Hepatocyte (in vitro differentiated cells): ENCODE data around the gene DGKZ. TPM values are rescaled to one million over a fixed set of nuclear protein-coding genes. Genes with fewer than 3 reads are reported as not detected.

Source experiments
- DNase-seq: peaks from one replicate; pipeline ENCODE4 v3.0.0-alpha.2; 2016; ENCODE audit warnings: low spot score
- H2AFZ ChIP-seq: fragments of 200-600 bp; sonication (generic); 2 replicates; pipeline ENCODE4 v1.6.0; 2016; ENCODE audit warnings: antibody characterized with exemption, mild to moderate bottlenecking
- H3K27ac ChIP-seq: fragments of 200-600 bp; sonication (generic); 2 replicates; pipeline ENCODE4 v1.5.1; 2016; ENCODE audit warnings: mild to moderate bottlenecking
- H3K27me3 ChIP-seq: fragments of 200-600 bp; sonication (generic); 2 replicates; pipeline ENCODE4 v1.6.1; 2016
- H3K36me3 ChIP-seq: fragments of 200-600 bp; sonication (generic); replicated peaks from 2 replicates; pipeline ENCODE4 v1.5.1; 2016; ENCODE audit warnings: low read depth; ENCODE audit not compliant: insufficient read depth
- H3K4me1 ChIP-seq: fragments of 200-600 bp; sonication (generic); 2 replicates; pipeline ENCODE4 v1.5.1; 2016; ENCODE audit warnings: mild to moderate bottlenecking, moderate library complexity; ENCODE audit not compliant: insufficient read depth
- H3K4me2 ChIP-seq: fragments of 200-600 bp; sonication (generic); 2 replicates; pipeline ENCODE4 v1.6.0; 2016
- H3K4me3 ChIP-seq: fragments of 200-600 bp; sonication (generic); 2 replicates; pipeline ENCODE4 v1.5.1; 2016; ENCODE audit warnings: mild to moderate bottlenecking
- H3K79me2 ChIP-seq: fragments of 200-600 bp; sonication (generic); 2 replicates; pipeline ENCODE4 v1.6.0; 2017; ENCODE audit warnings: mild to moderate bottlenecking
- H3K9me2 ChIP-seq: fragments of 200-600 bp; sonication (generic); replicated peaks from 2 replicates; pipeline ENCODE4 v1.6.0; 2017; ENCODE audit warnings: mild to moderate bottlenecking; ENCODE audit not compliant: insufficient read depth
- H3K9me3 ChIP-seq: fragments of 200-600 bp; sonication (generic); 2 replicates; pipeline ENCODE4 v1.5.1; 2016; ENCODE audit warnings: low read depth, mild to moderate bottlenecking
- H4K20me1 ChIP-seq: fragments of 200-600 bp; sonication (generic); 2 replicates; pipeline ENCODE4 v1.6.0; 2016; ENCODE audit warnings: mild to moderate bottlenecking; ENCODE audit not compliant: insufficient read depth, poor library complexity, severe bottlenecking
- EZH2 ChIP-seq: fragments of 200-600 bp; sonication (generic); IDR thresholded peaks from 2 replicates; pipeline ENCODE4 v1.6.1; 2016; ENCODE audit warnings: antibody characterized with exemption, mild to moderate bottlenecking, borderline replicate concordance
- EZH2phosphoT487 ChIP-seq: fragments of 200-600 bp; sonication (generic); IDR thresholded peaks from one replicate; pipeline ENCODE4 v1.6.1; 2018; ENCODE audit warnings: antibody characterized with exemption, mild to moderate bottlenecking, low read depth, moderate library complexity; ENCODE audit not compliant: unreplicated experiment, severe bottlenecking
- WGBS: methylation state at CpG from one replicate; pipeline ENCODE4 v1.1.6; 2016; ENCODE audit warnings: low lambda C conversion rate; ENCODE audit errors: missing lambda C conversion rate; 5-methylcytosine and 5-hydroxymethylcytosine counted together
- microRNA-seq: library from miRNA; unstranded; fragments of <30 nt; microRNA quantifications from one replicate; pipeline ENCODE4, GENCODE V29; 2017
- polyA plus RNA-seq: library from polyadenylated mRNA; unstranded; fragments of >200 nt; fragmentation: Nextera tagmentation; extraction: Ambion mirVana; gene quantifications from 2 replicates; pipeline ENCODE4 v1.2.1, GENCODE V29; 2016
- small RNA-seq: library from RNA; depleted of rRNA; stranded (forward); fragments of <200 nt; gene quantifications from one replicate; pipeline ENCODE3, GENCODE V24; 2014
- total RNA-seq: library from RNA; depleted of rRNA; stranded (reverse); fragments of >200 nt; gene quantifications from 2 replicates; pipeline ENCODE4 v1.2.3, GENCODE V29; 2014
- TF ChIP-seq, protein P1 (sequence below): fragments of 200-600 bp; sonication (generic); IDR thresholded peaks from 2 replicates; pipeline ENCODE4 v1.5.1; 2016; ENCODE audit warnings: antibody characterized with exemption, mild to moderate bottlenecking; ENCODE audit not compliant: poor library complexity

DGKZ gene
- total and polyA plus RNA-seq, 2 experiments from 2014 or later: 26.6 to 42.9 TPM

GRCh38 chr11:46427364-46427763 lies 80.1 kb downstream of the DGKZ start:
- Histone ChIP-seq H3K4me3 (no peak overlapping the region), H3K4me1 (peaks cover 8% of the 10 kb centered on the region), H3K36me3 (no peaks in the 10 kb centered on the region), H4K20me1 (no peaks in the 10 kb centered on the region), H3K27me3 (no peaks in the 10 kb centered on the region), H3K27ac (no peak overlapping the region), H3K9me2 (no peaks in the 10 kb centered on the region), H2AFZ (no peak overlapping the region), H3K79me2 (no peaks in the 10 kb centered on the region), H3K4me2 (no peak overlapping the region), H3K9me3 (no peaks in the 10 kb centered on the region)
- TF ChIP-seq EZH2 (no peak), EZH2phosphoT487 (no peak)
- TF ChIP-seq, protein P1, sequence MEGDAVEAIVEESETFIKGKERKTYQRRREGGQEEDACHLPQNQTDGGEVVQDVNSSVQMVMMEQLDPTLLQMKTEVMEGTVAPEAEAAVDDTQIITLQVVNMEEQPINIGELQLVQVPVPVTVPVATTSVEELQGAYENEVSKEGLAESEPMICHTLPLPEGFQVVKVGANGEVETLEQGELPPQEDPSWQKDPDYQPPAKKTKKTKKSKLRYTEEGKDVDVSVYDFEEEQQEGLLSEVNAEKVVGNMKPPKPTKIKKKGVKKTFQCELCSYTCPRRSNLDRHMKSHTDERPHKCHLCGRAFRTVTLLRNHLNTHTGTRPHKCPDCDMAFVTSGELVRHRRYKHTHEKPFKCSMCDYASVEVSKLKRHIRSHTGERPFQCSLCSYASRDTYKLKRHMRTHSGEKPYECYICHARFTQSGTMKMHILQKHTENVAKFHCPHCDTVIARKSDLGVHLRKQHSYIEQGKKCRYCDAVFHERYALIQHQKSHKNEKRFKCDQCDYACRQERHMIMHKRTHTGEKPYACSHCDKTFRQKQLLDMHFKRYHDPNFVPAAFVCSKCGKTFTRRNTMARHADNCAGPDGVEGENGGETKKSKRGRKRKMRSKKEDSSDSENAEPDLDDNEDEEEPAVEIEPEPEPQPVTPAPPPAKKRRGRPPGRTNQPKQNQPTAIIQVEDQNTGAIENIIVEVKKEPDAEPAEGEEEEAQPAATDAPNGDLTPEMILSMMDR: no peak
- DNase-seq: no peak
- WGBS: 86% methylated on average over 9 of the region's 9 CpGs

DNA sequence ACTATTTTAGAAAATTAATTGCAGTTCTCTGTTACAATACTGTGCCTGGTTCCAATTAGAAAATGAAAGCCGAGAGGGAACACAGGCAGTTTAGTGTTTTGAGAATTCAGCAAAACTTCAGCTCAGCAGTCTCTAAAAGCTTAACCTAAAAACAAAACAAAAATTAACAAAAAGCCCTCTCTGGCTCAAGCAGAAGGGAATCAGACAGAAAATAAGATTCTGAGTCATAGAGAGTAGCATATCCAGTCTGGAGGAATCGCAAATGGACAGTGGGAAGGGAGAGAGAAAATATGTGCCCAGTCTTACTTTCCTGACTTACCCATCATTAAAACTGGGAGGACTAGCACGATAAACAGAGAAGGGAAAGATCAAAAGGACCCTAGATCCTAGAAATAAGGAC lies 82.5 kb downstream of the DGKZ start:
- TF ChIP-seq, protein P1: no peak
- no peak for TF ChIP-seq EZH2
- no peak for TF ChIP-seq EZH2phosphoT487
- H3K9me3 ChIP-seq: no peaks in the 10 kb centered on the region
- no peak for DNase-seq
- H3K4me2 ChIP-seq: no peak overlapping the region
- H2AFZ ChIP-seq: no peak overlapping the region
- H3K4me1 ChIP-seq: no peaks in the 10 kb centered on the region
- H3K36me3 ChIP-seq: no peaks in the 10 kb centered on the region
- 70% methylated on average over 3 of the region's 3 CpGs for WGBS
- H3K27ac ChIP-seq: no peak overlapping the region
- no peaks in the 10 kb centered on the region for H3K79me2 ChIP-seq
- no peaks in the 10 kb centered on the region for H4K20me1 ChIP-seq
- no peaks in the 10 kb centered on the region for H3K9me2 ChIP-seq
- H3K4me3 ChIP-seq: no peak overlapping the region
- H3K27me3 ChIP-seq: no peaks in the 10 kb centered on the region

Small RNA genes within 50 kb of the gene (microRNA-seq; reads per million reads assigned to microRNA genes)
- not detected for gene MIR4688

Small RNA genes within 50 kb of the gene (small RNA-seq; reads per million reads assigned to genes)
- not detected for gene MIR4688

Other genes starting within 250 kb of the DGKZ start
- gene PHF21A, start 226.0 kb upstream of the DGKZ start, total RNA-seq: 27.7 and 30.4 TPM in 2 replicates
- gene PHF21A, start 226.0 kb upstream of the DGKZ start, polyA plus RNA-seq: 20.5 and 24.6 TPM in 2 replicates
- gene CREB3L1, start 69.8 kb upstream of the DGKZ start, total RNA-seq: 20.3 and 22.9 TPM in 2 replicates
- gene CREB3L1, start 69.8 kb upstream of the DGKZ start, polyA plus RNA-seq: 275 and 276 TPM in 2 replicates
- gene MDK, start 34.2 kb downstream of the DGKZ start, total RNA-seq: 515 and 562 TPM in 2 replicates
- gene MDK, start 34.2 kb downstream of the DGKZ start, polyA plus RNA-seq: 1,225 and 1,549 TPM in 2 replicates
- gene CHRM4, start 44.3 kb downstream of the DGKZ start, total RNA-seq: 0.30 and 0.84 TPM in 2 replicates
- gene CHRM4, start 44.3 kb downstream of the DGKZ start, polyA plus RNA-seq: 0.30 TPM in 1 of 2 replicates, not detected in the other
- 19.1 and 31.2 TPM in 2 replicates for gene AMBRA1, start 246.6 kb downstream of the DGKZ start, total RNA-seq
- gene AMBRA1, start 246.6 kb downstream of the DGKZ start, polyA plus RNA-seq: 7.2 and 8.3 TPM in 2 replicates